ENCODE data around the gene TAX1BP1.

Gene TAX1BP1

GRCh38 chr7:27812706-27813105 lies 72.7 kb downstream of the TAX1BP1 start:
- no peak overlapping the region for H3K27ac ChIP-seq
- TF ChIP-seq ZFX (IDR thresholded peaks at IDR 0.05): no peak
- TF ChIP-seq, protein P1, sequence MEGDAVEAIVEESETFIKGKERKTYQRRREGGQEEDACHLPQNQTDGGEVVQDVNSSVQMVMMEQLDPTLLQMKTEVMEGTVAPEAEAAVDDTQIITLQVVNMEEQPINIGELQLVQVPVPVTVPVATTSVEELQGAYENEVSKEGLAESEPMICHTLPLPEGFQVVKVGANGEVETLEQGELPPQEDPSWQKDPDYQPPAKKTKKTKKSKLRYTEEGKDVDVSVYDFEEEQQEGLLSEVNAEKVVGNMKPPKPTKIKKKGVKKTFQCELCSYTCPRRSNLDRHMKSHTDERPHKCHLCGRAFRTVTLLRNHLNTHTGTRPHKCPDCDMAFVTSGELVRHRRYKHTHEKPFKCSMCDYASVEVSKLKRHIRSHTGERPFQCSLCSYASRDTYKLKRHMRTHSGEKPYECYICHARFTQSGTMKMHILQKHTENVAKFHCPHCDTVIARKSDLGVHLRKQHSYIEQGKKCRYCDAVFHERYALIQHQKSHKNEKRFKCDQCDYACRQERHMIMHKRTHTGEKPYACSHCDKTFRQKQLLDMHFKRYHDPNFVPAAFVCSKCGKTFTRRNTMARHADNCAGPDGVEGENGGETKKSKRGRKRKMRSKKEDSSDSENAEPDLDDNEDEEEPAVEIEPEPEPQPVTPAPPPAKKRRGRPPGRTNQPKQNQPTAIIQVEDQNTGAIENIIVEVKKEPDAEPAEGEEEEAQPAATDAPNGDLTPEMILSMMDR (conservative IDR thresholded peaks at IDR 0.05): no peak

DNA sequence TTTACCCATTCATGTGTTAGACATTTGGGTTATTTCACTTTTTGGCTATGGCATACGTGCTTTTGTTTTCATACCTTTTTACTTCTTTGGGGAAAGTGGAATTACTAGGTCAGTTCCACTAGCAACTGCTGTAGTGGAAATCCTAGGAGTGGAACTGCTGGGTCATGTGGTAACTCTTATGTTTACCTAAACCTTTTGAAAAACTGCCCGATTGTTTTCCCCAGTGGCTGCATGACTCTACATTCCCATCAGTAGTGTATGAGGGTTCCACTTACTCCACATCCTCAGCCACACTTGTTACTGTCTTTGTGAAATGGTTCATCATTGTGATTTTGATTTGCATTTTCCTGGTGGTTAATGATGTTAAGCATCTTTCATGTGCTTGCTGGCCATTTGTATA lies 82.3 kb downstream of the TAX1BP1 start:
- no peak for TF ChIP-seq ZFX (IDR thresholded peaks at IDR 0.05)
- TF ChIP-seq, protein P1 (conservative IDR thresholded peaks at IDR 0.05): no peak
- H3K27ac ChIP-seq: no peak overlapping the region

- no peak overlapping the region for H3K27ac ChIP-seq
- TF ChIP-seq, protein P1 (conservative IDR thresholded peaks at IDR 0.05): no peak
- no peak for TF ChIP-seq ZFX (IDR thresholded peaks at IDR 0.05)
These were observed 85.9 kb downstream of the TAX1BP1 start for GRCh38 chr7:27825891-27826290.

GRCh38 chr7:27826357-27826756 lies 86.4 kb downstream of the TAX1BP1 start:
- TF ChIP-seq ZFX (IDR thresholded peaks at IDR 0.05): no peak
- TF ChIP-seq, protein P1 (conservative IDR thresholded peaks at IDR 0.05): no peak
- no peak overlapping the region for H3K27ac ChIP-seq

DNA sequence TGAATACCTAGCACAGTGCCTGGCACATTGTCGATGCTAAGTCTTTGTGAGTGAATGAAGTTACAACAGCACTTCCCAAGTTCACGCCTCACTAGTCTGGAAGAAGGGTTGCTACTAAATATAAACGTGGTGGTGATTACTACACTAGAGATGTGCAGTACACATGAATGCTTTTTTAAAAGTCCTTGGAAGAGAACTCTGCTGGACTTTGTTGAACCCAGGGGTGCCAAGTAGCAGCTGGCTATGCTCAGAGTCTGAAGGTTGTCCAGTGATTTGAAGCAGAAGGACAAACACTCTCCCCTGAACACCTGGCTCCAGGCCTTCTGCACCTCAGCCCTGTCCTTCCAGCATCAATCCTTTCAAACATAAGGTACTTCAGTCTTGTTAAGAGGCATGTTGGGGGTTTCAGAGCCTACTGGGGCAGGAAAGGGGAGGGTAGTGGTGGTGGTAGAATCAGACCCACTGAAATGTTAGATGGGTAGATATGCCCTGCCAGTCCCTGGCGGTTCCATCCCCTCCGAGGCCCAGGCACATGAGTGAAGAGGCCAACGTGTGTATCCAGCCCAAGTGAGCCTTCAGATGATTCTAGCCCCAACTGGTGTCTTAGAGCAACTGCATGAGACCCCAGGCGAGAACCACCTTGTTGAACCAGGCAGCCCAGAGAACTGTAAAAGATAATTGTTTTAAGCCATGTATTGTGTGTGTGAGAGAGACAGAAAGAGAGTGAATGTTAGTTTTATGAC lies 94.4 kb downstream of the TAX1BP1 start:
- H3K27ac ChIP-seq: no peak overlapping the region
- TF ChIP-seq ZFX (IDR thresholded peaks at IDR 0.05): no peak
- TF ChIP-seq, protein P1 (conservative IDR thresholded peaks at IDR 0.05): no peak

DNA sequence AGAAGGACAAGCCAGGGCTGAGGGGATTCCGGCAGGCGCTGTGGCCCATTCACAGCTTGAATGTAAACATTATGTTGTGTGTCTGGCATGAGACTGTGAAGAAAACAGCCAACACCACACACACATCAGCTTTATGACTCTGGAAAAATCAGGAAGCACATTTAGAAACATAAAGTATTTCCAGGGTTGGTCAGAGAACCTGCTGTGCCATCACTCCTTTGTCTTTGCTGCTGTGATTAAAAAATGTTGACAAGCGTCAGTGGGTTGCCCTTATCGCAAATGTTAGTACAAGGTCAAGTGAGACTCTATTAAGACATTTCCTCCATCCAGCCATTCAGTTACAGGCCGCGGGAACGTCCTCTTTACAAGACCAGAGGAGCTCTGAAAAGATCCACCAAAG lies 95.4 kb downstream of the TAX1BP1 start:
- H3K27ac ChIP-seq: no peak overlapping the region
- TF ChIP-seq, protein P1 (conservative IDR thresholded peaks at IDR 0.05): no peak
- no peak for TF ChIP-seq ZFX (IDR thresholded peaks at IDR 0.05)

DNA sequence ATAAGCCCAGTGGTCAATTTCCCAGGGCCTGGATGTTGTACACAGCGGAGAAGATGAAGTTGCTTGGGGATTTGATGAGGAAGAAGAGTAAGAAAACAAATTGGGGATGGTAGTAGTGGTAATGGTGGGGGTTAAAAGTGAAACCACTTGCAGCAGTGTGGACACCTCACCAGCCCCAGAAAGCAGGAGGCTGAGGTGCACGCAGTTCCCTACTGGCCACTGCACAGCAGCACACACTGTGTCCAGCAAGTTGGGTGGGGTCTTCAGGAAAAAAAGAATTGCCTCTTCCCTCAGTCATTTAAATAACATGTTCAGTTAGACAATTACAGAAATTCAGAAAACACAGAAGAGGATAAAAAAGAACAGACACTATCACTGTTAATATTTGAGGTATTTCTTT lies 96.6 kb downstream of the TAX1BP1 start:
- TF ChIP-seq, protein P1 (conservative IDR thresholded peaks at IDR 0.05): no peak
- no peak for TF ChIP-seq ZFX (IDR thresholded peaks at IDR 0.05)
- H3K27ac ChIP-seq: no peak overlapping the region

All from C4-2B (cell line).